Transverse colon (tissue), 4 donors: Measurements from ENCODE around the gene KCNG4.

Source experiments
- CTCF ChIP-seq, 5 experiments: fragments of 200-600 bp in 3 of 5; fragments of 450-650 bp in 2 of 5; sonication (generic) in 3 of 5; IDR thresholded peaks; 1 replicate in 2 of 5; 2 replicates in 3 of 5; pipeline ENCODE4 v1.5.1; 2016 to 2017; ENCODE audit warnings: antibody characterized with exemption in 5 of 5, inconsistent platforms in 3 of 5, mild to moderate bottlenecking in 2 of 5, moderate library complexity in 1 of 5
- POLR2A ChIP-seq: fragments of 450-650 bp; IDR thresholded peaks from one replicate; pipeline ENCODE4 v1.6.1; 2016; ENCODE audit warnings: antibody characterized with exemption, mild to moderate bottlenecking, moderate library complexity
- POLR2AphosphoS5 ChIP-seq, 3 donors: sonication (generic); formaldehyde crosslinking; IDR thresholded peaks; one replicate each; pipeline ENCODE4 v1.6.1; 2016; ENCODE audit warnings: antibody characterized with exemption in 3 of 3

GRCh38 chr16:84254062-84254461, 14.2 kb upstream of the KCNG4 start:
- TF ChIP-seq CTCF (IDR thresholded peaks at IDR 0.05) (no peak), POLR2AphosphoS5 (IDR thresholded peaks at IDR 0.05) (no peak), POLR2A (no peak)
